Umbilical cord (tissue), 2 donors: ENCODE measurements around the gene CAMK2A. TPM values are rescaled to one million over a fixed set of nuclear protein-coding genes. Genes with fewer than 3 reads are reported as not detected.

Source experiments
- DNase-seq: peaks from one replicate; pipeline ENCODE4 v3.0.0-alpha.2; 2015; ENCODE audit warnings: low spot score
- total RNA-seq: library from RNA; depleted of rRNA; stranded (reverse); fragments of >200 nt; gene quantifications from one replicate; pipeline ENCODE4 v1.2.3, GENCODE V29; 2014; ENCODE audit warnings: low replicate concordance; ENCODE audit not compliant: insufficient read depth

CAMK2A gene
- total RNA-seq, 1 donor from 2014 or later, result 5.8 TPM

DNA sequence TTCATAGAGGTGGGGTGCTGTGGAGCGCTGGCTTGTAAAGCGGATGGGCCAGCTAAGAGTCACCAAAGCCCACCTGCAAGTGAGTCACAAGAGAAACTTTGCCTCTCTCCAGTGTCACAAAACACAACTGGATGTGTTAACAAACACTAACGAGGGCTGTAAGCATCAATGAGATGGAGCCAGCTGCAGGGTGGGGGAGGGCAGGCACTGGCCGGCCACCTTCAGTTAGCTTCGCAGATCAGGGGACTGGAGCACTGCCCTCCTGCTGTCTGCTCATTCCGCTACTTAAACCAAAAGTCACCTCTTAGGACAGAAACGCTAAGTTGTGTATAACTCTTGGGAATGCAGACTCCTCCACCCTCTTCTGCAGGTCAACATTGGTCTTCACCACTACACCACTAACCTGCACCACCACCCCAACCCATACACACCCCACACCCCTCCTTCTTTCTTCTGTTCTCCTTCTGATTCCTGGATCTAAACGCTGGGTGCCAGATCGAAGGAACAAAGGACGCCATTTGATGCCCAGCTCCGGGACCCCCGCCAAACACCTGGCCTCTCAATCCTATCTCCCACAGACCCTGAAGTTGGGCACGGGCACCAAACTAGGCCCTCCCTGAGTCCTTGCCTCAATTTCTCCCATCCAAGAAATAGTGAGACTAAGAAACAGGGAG is 11.1 kb upstream of the CAMK2A start:
- no peak for DNase-seq

DNA sequence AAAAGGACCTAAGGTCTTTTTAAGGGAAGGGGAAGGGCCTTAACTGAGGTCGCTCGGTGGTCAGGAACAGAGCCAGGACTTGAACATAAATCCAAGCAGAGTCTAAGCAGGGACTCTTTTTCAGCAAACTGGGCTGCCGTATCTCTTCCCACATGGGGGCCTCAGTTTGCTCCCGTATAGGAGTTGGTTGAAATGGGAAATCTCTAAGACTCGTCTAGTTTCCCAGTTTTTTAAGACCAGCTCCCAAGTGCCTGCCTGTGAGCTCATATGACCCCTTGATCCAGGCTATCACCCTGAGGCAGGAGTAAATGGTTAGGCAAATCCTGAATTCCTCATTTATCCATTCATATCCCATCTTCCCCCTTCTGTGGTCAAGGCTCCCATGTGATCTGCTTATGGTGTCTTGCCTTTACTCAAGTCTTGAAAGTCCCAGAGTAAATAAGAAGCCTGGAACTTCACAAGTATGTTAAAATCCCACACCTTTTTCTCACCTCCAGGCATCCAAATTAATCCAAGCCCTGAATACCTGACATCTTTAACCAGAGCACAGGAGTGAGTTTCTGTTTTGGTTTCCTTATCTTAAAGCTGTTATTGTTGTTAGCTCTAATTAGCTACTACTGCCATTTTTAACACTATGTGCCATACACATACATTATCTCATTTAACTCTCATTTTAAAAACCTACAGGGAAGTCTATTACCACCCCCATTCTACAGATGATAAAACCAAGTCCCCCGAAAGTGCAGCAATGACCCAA is 10.2 kb upstream of the CAMK2A start:
- DNase-seq, result peak; percentile 75

DNA sequence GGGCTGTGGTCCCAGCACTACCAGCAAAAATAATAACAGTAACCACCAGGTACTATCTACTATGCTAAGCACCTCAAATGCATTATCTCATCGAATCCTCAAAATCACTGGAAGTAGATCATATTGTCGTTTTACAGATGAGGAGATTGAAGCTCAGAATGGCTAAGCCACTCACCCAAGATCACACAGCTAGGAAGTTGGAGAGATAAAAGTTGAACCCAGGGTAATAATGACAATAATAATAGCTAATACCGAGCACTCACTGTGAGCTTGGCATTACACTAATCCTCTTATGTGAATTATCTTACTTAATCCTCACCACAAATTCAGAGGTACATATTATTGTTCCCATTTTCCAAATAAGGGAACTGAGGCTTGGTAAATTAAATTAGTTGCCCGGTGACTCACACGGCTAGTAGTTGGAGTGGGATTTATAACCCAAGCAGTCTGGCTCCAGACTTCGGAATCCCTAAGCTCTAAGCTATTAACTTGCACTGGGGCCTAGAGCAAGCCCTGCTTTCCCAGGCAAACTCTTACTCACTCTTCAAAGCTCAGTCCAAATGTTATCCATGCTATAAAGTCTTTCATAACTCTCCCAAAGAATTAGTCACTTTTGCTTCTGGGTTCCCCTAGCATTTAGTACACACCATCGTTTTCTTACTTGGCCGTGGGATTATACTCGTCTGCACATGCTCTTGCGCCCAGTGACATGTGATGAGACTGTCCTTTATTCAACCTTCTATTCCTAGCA is 9.3 kb upstream of the CAMK2A start:
- peak; percentile 94 for DNase-seq

DNA sequence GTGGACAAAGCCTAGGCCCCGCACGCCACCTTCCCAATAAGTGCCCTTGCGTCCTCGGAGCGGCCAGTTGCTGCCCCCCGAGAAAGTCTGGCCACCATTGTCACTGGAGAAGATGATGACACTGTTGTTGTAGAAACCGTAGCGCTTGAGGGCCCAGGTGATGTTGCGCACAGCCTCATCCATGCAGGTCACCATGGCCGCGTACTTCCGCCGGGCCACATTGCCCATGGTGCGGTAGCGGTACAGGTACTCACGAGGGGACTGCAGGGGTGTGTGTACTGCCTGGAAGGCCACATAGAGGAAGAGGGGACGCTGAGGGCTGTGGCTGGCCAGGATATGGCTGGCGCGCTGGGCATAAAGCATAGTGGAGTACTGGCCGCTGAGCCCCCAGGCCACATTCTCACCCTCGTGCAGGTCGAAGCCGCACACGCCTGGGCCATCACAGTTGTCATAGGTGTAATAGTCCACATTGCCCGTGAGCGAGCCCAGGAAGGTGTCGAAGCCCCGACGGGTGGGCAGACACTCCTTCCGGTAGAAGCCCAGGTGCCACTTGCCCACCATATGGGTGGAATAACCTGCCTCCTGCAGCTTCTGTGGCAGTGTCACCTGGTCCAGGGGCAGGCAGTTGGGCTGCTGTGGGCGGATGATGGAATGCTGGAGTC is 8.5 kb upstream of the CAMK2A start:
- DNase-seq, result no peak

DNA sequence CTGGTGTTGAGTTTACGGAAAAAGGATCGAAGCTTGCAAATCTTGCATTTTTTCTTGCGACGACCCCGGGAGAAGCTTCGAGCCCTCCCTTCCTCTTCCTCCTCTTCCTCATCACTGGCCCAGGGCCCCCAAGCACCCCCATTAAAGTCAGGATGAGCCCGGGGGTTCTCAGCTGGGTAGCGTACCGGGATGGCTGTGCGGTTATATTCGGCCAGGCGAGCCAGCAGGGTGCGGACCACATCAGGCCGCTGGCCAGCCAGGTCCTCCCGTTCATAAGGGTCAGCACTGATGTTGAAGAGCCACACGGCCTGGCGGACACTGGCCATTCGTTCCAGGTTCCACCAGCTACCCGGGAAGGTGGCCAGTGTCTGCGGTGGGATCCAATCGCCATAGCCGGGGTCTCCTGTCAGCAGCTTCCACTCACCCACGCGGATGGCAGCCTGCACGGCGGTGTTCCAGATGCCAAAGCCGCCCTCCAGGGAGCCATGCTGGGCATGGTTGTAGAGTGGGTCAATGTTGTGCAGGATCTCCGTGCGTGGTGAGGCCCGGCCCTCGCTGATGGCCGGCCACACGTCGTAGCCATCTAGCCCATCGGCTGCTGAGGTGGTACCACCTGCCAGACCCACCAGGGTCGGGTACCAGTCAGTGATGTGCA is 7.8 kb upstream of the CAMK2A start:
- DNase-seq, result no peak

DNA sequence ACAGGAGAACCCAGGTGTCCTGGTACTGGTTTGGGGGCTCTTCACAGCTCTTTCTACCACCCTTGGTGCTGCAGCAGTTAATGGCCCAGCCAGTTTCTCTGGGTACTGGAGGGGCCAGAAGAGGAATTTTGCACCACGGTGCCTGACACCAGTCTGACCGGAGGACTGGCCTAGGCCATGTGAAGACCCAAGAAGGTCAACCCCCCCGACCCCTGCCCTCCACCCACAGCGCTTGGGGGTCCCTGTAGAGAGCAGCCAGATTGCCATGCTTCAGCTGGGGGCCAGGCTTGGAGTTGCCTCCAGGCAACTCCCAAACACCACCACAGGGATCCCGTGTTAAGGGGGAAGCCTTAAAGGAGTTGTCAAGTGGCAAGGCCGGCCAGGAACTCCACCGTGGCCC is 6.9 kb upstream of the CAMK2A start:
- no peak for DNase-seq

DNA sequence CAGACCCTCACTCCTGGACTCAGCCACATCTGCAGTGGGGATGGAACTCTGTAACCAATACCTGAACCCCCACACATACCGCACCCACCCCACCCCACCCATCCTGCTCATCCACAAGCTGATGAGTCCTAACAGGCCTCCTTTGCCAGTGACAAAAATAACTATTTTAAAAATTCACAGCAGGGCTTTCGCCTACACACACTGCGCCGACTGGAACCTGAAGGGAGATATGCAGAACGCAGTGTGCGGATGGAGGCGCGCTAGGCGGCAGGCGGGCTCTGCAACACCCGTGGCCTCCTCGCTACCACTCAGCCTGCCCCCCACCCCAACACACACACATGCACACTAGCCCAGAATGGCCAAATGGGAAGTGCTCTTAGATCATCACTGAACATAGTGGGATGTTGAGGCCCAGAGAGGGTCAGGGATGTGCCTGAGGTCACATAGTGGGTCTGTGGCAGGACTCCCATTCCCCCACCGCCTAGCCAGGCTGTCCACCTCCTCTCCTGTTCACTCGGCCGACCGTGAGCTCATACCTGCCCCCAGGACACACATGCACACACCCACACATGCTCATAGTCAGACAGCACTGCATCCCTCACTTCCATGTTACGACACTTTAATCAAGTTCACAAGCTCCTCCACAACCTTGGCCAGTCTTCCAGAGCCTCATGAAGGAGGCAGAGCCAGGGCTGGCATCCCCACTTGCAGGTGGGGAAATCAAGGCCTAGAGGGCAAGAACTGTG is 6.3 kb upstream of the CAMK2A start:
- DNase-seq, result no peak

DNA sequence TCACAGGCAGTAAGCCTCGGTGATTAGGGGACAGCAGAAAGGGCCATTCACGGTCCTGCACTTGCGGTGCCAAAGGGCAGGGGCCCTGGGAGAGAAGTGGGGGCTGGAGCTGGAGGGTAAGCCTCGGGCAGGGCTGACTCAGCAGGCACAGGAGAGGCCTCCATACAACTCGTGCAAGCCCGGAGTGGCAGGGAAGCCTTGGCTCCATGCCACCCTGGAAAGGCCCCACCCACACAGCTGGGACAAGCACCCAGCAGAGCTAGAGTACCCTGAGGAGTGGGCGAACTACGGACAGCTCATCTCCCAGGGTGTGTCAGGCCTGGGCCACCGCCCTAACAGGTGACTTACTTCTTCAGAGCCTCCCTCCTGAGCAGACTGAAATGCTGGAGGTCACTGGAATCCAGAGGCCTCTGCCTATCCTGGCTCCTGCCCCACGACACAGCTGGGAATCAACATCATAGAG is 5.6 kb upstream of the CAMK2A start:
- peak; percentile 70 for DNase-seq

DNA sequence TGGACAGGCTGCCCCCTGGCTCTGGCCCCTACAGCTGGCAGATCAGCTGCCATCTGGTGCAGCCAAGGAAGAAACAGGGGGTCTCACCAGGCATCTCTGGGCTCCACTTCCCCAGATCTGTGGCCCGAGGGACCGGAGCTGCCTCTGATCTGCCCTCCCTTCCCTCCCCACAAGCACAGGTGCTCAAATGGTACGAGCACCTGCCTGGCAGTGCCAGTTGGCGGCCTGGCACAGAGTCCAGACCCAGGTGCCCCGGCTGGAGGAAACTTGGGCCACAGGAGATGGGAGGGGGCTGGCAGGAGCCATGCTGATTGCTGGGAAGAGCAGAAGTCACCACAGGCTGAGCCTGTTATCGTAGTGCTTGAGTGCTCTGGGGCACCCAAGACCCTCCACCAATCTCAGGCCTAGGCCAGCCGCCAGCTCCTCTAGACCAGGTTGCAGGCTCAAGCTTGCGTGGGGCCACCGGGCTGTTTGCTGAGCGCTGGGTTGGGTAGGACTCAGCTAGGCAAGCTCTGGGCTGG is 5.0 kb upstream of the CAMK2A start:
- no peak for DNase-seq

DNA sequence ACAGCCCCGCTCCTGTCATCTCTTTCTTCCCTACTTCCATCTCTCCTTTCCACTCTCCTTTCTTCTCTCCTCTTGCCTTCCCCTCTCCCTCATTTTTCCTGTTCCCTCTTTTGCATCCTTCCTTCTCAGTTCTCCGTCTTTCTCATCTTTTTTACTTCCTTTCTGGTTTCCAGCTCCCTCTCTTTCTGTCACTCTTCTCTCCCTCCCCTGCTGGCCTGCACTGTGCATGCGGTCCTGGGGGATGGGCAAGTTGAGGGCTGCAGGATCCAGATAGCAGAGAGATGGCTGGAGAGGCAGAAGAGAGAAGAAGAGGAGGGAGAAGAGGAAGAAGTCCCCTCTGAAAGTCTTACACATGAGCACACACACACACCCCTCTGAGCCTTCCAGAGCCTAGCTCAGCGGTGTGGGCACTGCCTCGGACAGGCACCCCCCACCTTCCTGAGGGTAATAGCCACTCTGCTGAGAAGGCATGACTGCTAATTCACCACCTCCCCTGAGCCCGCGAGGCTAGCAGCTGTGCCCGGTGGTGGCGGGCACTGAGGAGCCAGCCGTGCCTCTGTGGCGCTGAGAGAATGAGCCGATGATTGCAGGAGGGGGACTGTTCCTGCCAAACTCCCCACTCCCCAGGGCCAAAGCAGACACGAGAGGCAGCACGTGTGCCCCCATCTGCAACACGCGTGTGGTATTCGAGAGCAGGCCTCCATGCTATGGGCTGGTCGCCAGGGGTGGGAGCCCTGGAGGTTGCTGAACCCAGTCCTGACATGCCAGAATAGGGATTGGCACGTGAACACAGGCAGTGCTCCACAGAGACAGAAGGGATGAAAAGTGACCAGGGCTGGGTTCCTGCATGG is 3.7 kb upstream of the CAMK2A start:
- DNase-seq, result no peak

DNA sequence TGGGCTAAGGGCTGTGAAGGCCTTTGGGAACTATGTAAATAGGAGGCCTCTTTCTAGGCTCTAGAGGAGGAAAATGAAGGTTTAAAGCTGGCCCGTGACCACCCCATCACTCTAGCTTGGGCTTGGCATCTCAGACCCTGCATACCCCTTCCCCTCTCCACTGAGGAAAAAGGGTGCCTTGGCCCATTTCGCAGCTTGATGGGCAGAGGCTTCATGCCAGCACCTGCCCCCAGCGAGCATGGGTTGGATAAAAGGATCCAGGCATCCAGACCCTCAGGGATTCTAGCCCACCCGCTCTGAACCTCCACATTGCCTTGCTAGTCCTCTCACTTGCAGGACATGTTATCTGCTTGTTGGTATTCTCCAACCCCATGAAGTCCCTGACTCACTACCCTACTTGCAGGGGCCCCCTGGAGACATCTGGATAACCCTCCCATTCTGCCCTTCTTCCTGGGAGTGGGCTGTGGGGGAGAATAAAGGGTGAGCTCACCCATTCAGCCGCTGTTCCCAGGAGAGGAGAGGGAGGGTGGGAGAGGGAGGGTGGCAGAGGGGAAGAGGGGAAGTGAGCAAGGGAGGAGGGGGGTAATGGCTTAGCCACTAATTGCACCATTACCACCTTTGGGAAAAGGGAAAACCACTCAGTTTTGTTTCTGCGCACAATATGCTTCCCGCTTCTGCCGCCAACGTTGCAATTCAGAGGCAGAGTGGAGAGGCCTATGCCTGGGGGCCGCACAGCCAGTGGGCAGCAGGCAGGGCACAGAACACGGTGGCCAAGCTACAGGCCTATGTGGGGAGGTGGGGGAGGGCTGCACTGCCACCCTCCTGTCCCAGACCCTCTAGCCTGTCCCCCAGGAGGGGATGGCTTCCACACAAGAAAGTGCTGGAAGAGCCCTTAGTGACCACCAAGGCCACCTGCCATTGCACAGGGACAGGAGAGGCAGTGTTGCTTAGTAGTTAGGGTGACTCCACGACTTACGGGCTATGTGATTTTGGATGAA is 2.1 kb upstream of the CAMK2A start:
- DNase-seq, result no peak

DNA sequence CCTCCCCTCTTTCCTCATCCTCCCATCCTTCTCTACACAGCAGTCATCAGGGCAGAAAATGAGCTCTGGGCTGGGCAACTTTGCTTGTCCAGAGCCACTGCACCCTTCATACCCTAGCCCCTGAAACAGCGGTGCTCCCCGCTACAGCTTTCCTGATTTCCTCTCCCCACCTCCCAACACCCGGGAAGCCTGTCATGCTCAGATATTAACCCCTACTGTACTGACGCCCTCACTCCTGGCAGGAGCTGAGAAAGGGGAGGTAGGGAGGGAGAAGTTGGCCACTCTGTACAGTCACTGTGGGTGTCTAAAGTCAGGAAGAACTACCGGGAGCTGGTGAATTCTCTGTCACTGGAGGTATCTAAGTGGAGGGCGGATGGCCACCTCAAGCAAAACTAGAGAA is 782 bp downstream of the CAMK2A start:
- DNase-seq, result no peak

DNA sequence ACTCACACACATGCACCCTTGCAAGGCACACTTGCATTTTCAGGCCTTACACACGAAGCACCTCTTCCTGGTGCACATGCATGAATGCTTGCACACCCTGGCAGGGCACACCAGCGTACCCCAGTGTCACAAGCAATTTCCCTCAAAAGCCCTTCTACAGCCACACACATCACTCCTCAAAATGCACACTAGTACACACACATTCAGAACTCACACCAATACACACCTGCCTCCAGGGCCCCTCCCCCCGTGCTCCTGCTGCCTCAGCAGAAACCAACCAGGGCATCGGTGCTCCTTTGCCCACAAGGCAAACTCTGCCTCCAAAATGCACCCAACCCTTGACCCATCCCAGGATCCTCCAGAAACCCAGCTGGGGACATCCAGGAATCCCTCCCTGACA is 1.2 kb downstream of the CAMK2A start:
- DNase-seq, result no peak

DNA sequence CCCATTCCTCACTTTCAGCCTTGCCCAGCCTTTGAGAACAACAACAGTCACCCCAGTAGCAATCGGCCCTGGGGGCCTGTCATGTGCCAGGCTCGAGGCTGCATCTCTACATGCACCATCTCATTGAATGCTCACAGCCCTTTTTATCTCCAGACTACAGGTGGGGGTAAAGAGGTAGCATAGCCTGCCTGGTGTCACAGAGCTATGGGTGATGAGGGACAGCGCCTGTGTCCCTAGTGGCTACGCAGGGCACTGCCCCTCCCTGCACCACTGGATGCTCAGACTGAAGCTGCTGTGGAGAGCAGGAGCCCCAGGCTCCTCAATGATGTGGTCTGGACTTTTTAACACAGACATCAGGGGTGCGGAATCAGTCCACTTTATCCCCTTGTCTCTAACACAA is 2.8 kb downstream of the CAMK2A start:
- DNase-seq, result no peak

DNA sequence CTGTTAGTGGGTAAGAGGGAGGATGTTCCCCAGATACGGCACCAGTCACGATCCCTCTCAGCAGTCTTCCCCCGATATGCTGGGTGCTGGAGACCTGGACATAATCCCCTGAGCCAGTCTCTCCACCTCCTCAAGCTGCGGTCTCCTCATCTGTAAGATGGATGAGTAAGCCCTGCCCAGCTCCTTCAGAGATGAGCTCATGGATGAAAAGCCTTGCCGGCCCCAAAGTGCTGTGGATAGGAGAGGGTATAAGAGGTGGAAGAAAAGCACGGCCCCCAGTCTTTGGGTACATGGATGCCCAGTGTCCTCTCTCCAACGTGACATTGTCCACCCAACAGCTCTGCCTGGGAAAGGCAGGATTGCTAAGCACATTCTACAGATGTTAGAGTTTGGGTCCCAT is 4.5 kb downstream of the CAMK2A start:
- no peak for DNase-seq

DNA sequence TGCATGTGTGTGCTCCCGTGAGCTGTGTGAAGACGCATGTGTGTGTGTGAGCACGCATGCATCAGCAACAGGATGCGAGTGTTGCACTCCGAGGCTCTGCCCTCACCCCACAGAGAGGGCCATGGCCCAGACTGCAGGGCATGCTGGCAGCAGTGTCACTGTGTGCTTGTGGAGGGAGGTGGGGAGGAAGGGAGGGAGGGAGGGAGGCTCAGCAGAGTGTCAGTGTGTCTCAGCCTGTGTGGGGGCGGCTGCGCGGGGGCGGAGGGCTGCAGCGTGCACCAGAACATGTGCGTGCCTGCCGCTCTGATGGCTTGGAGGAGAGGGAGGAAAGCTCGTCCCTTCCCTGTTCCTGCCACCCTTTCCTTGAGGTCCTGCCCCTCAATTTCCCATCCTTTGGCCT is 5.3 kb downstream of the CAMK2A start:
- DNase-seq, result no peak

DNA sequence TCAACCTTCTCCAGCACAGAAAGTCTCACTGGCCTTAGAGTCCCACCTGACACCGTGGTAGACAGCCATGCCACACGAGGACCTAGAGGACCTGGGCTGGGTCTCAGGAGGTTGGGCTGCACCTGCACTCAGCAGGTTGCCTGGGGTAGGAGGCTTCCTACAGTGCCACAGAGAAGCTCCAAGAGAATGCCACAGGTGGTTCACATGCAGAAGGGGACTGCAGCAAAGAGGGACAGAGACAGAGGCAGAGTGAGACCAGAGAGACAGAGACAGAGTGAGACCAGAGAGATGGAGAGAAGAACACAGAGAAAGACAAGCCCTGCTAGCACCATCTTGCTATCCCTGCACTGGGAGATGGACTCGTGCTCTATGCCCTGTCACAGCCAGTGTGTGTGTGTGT is 5.7 kb downstream of the CAMK2A start:
- no peak for DNase-seq

DNA sequence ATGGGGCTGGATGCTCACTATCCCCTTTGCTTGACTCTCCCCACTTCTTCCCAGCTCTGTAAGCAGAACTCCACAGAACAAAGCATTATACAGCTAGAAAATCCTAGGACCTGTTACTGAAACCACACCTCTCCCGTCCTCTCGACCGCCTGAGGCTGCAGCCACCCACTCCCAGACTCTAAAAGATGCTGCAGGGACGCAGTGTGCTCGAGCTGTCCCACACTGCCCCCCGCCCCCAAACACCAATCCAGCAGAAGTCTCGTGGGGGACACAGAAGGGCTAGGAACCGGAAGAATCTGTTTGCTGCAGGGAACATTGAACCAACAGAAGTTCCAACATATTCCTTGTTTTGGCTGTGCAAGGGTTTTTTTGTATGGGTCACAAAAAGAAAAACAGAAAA is 7.6 kb downstream of the CAMK2A start:
- DNase-seq, result no peak
